Pons (tissue), 1 donor: ENCODE measurements around the gene ARPC2.

ENCODE experiments used
- DNase-seq: peaks from one replicate; pipeline ENCODE4 v3.0.0-alpha.2; 2016; ENCODE audit warnings: low spot score

Gene ARPC2

DNA sequence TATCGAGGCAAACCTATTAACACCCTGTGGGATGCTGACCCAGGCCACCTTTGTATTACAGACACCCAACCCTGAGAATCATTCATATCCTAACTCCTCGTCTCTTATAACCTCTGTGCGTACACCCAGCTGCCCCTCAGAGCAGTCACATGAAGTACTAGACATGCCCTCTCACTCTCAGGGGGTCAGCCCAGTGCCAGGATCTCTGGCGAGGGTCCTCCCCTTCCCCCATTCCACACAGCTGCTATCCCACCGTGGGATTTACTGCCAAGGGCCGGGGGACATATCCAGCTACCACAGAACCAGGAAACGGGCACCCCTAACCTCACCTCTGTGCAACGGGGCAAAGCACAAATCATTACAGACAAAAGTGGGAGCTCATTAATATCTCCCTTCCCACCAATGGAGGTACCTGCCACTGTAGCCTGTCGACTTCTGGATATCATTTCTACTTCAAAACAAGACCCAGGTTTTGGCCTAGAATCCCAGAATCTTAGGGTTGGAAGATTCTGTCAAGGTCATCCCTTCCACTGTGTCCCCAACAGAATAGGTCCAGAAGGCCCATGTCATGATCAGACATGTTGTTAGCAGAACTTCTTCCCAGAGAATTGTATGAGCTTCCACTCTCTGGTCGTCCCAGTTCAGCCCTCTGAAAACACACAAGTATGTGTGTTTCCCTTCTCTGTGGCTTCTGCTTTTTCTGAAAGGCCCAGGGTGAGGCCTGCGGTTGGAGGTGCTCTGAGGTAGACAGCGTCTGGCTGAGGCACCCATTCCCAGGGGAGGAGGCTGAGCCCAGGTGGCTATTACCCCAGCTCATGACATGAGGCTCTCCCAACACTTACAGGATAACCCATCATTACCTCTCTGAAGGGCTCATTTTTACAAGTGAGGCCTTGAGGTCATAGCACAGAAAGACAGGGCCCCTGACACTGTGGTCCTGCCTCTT, 73.6 kb downstream of the ARPC2 start:
- peak; percentile 38 for DNase-seq

DNA sequence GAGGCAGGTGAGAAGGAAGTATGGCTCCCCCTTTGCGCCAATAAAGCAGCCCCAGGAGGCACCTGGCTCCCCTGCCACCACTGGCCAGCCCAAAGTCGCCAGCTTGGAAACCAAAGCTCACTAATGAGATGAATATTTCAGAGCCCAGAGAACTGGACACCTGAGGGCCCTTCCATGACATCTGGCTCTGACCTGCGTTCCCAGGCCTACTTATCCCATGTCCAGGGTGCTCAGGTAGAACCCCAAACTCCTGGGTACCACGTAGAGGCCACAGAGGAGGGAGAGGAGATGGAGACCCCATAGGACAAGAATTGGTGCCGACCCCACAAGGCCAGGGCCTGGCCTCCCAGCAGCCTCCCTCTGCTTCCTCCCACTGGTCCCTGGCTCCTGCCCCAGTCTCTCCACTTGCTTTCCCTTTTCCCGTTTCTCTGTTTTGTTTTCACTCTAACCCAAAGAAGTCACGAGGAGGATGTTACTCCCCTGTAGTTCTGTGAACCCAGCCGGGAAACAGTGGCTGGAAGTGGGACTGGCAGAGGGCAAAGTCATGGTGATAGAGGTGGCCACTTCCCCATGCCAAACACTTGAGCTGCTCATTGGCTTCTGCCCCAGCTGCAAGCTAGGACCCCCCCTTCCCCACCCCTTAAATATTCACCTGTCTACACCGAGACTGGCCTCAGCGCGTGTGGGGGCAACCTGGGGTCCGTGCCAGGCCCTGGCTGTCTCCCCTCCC, 74.5 kb downstream of the ARPC2 start:
- peak; percentile 57 for DNase-seq

DNA sequence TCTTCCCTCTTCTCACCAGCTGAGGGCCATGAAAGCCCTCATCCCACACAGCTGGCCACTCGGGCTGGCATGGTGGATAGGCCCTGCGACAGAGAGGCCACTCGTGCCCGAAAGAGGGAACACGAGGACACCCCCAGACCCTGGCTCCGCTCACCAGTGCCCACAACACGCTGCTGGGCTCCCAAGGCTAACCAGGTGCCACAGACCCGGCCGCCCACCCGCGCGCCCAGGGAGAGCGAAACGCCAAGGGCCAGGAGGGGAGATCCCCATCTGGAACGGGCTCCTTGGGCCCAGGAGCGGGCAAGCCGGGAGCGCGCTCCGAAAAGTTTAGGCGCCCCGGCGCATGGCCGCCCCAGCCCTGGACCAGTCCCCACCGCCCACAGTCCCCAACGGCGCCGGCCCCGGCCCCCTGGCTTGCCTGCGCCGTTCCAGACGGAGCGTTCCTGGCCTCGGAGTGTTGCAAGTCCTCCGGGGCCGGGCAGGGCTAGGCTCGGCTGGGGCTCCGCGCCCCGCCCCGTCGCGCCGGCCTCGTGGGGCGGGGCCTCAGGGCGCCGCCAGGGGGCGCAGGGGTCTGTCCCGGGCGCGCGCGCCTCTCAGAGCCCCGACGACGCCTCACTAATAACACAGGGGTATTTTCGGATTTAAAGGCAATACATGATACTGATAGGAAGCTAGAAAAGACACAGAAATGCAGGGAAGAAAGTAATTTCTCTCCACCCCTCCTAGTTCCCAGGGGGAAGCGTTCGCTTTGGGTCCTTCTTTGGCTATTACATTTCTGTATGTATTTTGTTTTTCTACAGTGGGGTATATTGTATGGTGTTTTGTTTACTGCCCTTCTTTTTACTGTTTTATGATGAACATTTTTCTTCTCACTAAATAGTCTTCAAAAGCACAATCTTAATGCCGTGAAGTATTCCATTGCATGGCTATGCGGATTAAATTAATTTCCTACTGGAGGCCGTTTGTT, 75.3 kb downstream of the ARPC2 start, which contains the start of gene TMBIM1:
Gene TMBIM1 (minus strand): TSS at position 456 of the 967 bp plus-strand sequence. CDS start 10,362 bp downstream, outside the sequence.
- DNase-seq, result peak; percentile 64

DNA sequence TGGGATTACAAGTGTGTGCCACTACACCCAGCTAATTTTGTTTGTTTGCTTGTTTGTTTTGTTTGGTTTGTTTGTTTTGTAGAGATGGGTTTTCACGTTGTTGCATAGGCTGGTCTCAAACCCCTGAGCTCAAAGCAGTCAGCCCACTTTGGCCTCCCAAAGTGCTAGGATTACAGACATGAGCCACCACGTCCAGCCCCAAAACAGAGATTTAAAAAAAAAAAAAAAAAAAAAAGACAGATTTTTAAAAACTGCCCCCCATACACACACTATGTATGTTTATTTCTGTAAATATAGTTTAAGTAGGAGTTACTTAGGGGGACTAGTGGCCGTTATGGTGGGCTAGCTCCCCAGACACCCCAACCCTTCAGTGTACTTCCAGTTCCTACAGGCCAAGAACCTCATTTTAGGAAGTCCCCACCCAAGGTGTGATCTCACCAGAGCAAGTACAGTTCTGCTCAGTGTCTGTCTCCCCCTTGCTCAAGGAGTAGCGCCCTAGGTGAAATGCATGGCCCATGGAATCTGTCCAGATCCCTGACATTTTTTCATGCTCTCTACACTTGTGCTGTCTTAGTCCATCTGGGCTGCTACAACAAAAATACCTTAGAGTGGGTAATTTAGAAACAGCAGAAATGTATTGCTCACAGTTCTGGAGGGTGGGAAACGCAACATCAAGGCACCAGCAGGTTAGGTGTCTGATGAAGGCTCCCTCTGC, 76.9 kb downstream of the ARPC2 start:
- peak; percentile 11 for DNase-seq

DNA sequence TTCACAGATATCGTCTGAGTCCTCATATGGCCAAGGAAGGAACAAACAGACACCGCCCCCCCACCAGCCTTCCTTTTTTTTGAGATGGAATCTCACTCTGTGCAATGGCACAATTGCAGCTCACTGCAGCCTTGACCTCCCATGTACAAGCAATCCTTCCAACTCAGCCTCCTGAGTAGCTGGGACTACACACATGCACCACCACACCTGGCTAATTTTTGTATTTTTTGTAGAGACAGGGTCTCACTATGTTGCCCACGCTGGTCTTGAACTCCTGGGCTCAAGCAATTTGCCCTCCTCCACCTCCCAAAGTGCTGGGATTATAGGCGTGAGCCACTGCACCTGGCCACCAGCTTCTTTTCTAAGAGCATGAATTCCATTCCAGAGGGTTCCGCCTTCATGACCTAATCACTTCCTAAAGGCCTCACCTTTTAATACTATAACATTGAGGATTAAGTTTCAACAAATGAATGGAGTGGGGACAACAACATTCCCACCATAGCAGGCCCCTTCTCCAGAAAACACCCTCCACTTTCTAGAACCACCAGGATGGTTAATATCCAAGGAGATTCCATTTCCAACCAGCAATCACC, 77.5 kb downstream of the ARPC2 start:
- DNase-seq, result no peak

DNA sequence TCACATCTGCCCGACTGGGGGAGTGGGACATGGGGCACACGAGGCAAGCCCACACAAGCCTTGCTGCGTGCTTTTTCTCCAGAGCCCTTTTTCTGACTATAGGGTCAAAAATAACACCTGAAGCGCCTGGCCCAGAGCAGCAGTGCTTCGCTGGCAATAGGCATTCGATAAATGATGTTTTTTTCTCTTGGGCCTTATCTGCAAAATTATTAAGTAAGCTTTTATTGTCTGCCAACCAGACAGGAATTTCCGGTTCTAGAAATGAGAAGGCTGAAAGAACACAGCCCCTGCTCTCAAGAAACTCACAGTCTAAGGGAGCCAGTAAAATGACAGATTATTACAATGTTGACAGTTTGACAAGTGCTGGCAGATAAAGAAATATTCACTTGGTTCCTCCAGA, 78.0 kb downstream of the ARPC2 start:
- DNase-seq, result no peak

DNA sequence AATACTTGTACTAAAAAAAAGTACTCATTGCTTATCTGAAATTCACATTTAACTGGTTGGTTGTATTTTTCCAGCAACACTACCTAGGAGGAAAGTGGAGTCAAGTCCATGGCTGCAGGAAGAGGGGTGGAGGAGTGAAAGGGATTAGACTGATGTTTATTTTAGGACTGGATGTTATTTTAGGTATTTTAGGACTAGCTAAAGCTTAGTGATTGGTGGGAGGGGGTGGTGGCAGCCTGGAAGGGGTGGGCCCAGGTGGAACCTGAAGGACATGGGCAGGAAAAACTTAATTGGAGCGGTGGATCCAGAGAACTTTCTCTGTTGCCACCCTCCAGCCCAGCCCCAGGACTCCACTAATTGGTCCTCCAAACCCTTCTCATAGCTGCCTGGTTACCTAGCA, 79.2 kb downstream of the ARPC2 start:
- no peak for DNase-seq

DNA sequence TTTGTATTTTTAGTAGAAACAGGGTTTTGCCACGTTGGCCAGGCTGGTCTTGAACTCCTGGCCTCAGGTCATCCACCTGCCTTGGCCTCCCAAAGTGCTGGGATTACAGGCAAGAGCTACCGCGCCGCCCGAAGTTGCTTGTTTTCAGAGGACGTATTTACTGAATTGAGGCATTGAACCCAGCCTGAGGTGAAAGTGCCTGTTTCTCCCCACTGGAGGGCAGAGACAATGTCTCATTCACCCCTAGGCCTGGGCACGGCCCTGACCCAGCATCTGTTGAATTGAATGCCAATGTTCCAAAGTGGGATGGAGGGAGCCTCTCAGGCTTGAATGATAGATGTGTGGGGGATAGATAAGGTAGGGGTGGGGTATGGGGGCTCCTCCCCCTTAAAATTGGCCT, 79.9 kb downstream of the ARPC2 start:
- DNase-seq, result peak; percentile 95

DNA sequence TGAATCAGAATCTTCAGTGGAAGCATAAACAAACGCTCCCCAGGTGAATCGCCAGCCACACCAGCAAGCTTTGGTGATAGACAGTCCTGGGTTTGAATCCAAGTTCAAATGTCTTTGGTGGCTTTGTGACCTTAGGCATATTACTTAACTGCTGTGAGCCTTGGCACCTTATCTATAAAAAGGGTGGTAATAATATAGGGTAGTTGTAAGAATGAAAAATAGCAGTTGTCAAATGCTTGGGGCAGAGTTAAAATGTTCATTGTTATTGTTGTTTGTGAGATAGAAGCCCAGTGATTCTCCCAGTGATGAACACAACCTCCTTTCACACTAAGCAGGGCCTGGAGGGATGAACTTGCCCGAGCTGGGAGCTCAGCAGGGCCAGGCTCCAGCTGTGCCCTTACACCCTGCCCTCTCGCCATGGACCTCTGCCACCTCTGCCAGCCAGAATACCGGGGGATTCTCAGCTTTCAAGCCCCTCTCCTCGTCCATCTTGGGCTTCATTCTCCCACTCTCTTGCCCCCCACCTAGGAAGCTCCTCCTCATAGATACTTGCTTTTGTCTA, 81.4 kb downstream of the ARPC2 start:
- DNase-seq, result peak; percentile 91

DNA sequence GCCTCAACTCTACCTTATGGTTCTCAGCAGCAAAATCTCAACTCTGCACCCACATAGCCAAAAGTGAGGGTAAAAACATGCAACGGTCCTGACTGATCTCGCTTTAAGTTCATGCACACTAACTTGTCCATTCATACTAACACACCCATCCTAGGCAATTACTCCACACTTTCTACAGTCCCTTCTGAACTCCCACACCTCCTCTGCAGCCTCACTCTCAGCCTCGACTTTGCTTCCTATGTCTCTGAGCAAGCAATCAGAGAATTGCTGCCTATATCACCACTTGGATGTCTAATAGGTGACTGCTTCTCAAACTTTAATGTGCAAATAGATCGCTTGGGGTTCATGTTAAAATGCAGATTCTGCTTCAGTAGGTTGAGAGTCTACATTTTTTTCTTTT, 83.2 kb downstream of the ARPC2 start:
- DNase-seq, result no peak

DNA sequence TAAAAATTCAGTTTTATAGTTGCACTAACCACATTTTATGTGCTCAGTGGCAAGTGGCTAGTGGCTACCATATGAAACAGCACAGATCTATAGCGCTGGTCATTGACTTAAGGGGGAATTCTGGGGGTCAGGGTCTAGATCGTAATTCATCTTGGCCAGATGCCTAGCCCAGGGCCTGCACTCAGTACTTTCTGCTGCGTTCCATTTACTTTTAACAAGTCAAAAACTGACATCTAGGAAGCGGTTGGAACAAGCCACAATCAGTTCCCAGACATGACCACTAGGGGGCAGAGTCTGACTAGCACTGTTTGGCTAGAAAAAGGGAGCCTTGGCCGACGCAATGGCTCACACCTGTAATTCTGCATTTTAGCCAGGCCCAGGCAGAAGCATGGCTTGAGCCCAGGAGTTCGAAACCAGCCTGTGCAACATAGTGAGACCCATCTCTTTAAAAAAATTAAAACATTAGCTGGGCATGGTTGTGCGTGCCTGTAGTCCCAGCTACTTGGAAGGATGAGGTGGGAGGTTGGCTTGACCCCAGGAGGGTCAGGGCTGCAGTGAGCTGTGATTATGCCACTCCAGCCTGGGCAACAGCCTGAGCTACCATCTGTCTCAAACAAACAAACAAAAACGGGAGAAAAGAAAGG, 84.3 kb downstream of the ARPC2 start:
- peak; percentile 89 for DNase-seq
